22Rv1 (cell line): ENCODE results near the gene TMEM271.

Experiments used
- CTCF ChIP-seq: fragments of 450-650 bp; IDR thresholded peaks from 2 replicates; pipeline ENCODE4 v1.5.1; 2017; ENCODE audit warnings: mild to moderate bottlenecking
- ZFX ChIP-seq: fragments of 450-650 bp; IDR thresholded peaks from 2 replicates; pipeline ENCODE4 v1.6.1; 2017; ENCODE audit warnings: antibody characterized with exemption, borderline replicate concordance

- TF ChIP-seq CTCF: no peak
- no peak for TF ChIP-seq ZFX
Measured at GRCh38 chr4:544386-545105, 31.5 kb downstream of the TMEM271 start.
